ENCODE data around the gene NUDT19. TPM values are rescaled to one million over a fixed set of nuclear protein-coding genes. Genes with fewer than 3 reads are reported as not detected.
A peak's percentile ranks its signal among the peaks of the same experiment; 100 is the strongest.

NUDT19 gene
- total and polyA plus RNA-seq, 9 of the 15 experiments (the other 6 are each of a cell fraction or from before 2014, with no cell fraction given): 9.6 to 38.6 (median 14.4) TPM

DNA sequence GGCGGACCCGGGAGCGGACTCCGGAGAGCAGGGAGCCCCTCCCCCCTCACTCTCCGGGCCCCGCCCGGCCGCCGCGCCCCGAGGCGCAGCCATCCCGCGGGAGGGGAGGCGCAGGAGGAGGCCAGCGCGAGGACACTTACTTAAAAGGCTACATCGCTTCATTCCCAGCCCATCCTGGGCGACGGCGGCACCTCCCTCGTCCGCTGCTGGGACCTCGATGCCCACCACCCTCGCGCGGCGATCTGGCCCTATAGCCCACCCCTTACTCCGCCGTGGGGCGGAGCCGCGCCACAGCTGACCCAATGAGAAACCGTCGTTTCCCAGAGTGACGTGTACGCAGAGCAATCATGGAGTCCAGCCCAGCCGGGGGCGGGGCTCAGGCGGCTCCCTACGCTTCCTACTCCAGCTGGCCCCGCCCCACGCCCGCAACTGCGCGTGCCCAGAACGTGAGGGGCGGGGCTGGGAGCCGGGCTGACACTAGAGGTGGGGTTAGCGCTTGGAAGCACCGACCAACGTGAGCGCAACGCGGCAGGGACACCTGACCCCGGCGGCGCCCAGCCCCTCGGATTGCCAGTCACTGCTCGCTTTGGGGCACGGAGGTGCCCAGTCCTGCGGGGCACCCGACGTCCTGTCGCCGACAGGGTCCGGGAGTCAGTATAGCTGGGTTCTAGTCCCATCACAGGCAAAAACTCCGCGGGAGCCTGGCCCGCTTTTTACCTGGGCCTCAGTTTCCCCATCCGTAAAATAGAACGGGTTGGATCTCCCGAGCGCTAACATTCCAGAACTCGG lies 16.5 kb upstream of the NUDT19 start, which contains the start of gene ANKRD27 (continued):
- TF ChIP-seq NRF1 (conservative IDR thresholded peaks at IDR 0.05 in 1 of 2, IDR thresholded peaks at IDR 0.05 in 1 of 2) (peak; percentile 89 to 91), HSF4 (CRISPR knock-in tag; IDR thresholded peaks at IDR 0.05; ENCODE audit: borderline replicate concordance) (no peak), GABPB2 (CRISPR knock-in tag; conservative IDR thresholded peaks at IDR 0.05) (no peak), RBM25 (IDR thresholded peaks at IDR 0.05; ENCODE audit: low read depth, low read length, severe bottlenecking) (peak; percentile 99), TAF1 (IDR thresholded peaks at IDR 0.05; ENCODE audit: control insufficient read depth, extremely low read depth, insufficient read depth, low read length, severe bottlenecking) (peak; percentile 37), LEF1 (IDR thresholded peaks at IDR 0.05) (no peak), HMG20B (CRISPR knock-in tag; IDR thresholded peaks at IDR 0.05) (no peak), SOX6 (IDR thresholded peaks at IDR 0.05) (no peak), FOS (IDR thresholded peaks at IDR 0.05; ENCODE audit: extremely low read depth, insufficient read length) (peak; percentile 95), CREB1 (IDR thresholded peaks at IDR 0.05) (0 out of 2 replicates have a peak, but pooled peaks have one; percentile 7), CREB1 (CRISPR knock-in tag; IDR thresholded peaks at IDR 0.05) (peak; percentile 71), NFE2 (IDR thresholded peaks at IDR 0.05; ENCODE audit: low read depth) (no peak), MTA1 (IDR thresholded peaks at IDR 0.05; ENCODE audit: borderline replicate concordance) (no peak; the same call in 1 of the 2 replicates), GATAD2A (IDR thresholded peaks at IDR 0.05) (0 out of 2 replicates have a peak, but pooled peaks have one; percentile 52), FOXP1 (CRISPR knock-in tag; IDR thresholded peaks at IDR 0.05) (no peak)
- TF ChIP-seq, protein P1, sequence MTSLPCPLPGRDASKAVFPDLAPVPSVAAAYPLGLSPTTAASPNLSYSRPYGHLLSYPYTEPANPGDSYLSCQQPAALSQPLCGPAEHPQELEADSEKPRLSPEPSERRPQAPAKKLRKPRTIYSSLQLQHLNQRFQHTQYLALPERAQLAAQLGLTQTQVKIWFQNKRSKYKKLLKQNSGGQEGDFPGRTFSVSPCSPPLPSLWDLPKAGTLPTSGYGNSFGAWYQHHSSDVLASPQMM (CRISPR knock-in tag; IDR thresholded peaks at IDR 0.05): no peak
- TF ChIP-seq, protein P2, sequence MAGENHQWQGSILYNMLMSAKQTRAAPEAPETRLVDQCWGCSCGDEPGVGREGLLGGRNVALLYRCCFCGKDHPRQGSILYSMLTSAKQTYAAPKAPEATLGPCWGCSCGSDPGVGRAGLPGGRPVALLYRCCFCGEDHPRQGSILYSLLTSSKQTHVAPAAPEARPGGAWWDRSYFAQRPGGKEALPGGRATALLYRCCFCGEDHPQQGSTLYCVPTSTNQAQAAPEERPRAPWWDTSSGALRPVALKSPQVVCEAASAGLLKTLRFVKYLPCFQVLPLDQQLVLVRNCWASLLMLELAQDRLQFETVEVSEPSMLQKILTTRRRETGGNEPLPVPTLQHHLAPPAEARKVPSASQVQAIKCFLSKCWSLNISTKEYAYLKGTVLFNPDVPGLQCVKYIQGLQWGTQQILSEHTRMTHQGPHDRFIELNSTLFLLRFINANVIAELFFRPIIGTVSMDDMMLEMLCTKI (IDR thresholded peaks at IDR 0.05; ENCODE audit: partially characterized antibody): no peak
- TF ChIP-seq, protein P3, sequence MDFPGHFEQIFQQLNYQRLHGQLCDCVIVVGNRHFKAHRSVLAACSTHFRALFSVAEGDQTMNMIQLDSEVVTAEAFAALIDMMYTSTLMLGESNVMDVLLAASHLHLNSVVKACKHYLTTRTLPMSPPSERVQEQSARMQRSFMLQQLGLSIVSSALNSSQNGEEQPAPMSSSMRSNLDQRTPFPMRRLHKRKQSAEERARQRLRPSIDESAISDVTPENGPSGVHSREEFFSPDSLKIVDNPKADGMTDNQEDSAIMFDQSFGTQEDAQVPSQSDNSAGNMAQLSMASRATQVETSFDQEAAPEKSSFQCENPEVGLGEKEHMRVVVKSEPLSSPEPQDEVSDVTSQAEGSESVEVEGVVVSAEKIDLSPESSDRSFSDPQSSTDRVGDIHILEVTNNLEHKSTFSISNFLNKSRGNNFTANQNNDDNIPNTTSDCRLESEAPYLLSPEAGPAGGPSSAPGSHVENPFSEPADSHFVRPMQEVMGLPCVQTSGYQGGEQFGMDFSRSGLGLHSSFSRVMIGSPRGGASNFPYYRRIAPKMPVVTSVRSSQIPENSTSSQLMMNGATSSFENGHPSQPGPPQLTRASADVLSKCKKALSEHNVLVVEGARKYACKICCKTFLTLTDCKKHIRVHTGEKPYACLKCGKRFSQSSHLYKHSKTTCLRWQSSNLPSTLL (IDR thresholded peaks at IDR 0.05): peak; percentile 89

Measured in K562 (cell line).